GM18909 (cell line): ENCODE results near the gene HS3ST4.

Source experiments
- ATAC-seq: cut with Tn5 transposase; IDR thresholded peaks from one replicate; pipeline ENCODE4 v1.9.1; 2021; ENCODE audit warnings: mild to moderate bottlenecking; ENCODE audit not compliant: unreplicated experiment, poor library complexity

HS3ST4 gene

GRCh38 chr16:25875956-25876598 is 184.3 kb downstream of the HS3ST4 start:
- ATAC-seq = no peak

DNA sequence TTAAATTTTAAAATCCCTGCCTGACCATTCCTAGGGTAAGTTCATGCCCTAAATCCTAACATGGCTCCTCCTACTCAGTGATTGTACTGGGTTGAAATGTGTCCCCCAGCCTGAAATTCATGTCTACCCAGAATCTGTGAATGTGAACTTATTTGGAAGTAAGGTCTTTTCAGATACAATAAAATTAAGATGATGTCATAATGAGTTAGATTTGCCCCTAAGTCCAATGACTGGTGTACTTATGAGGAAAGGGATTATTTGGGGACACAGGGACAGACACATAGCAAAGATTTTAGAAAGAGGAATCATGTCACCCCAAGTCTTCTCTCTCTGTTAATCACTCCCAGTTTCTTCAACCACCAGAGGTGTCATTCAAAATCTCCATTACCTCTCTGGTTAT is 185.3 kb downstream of the HS3ST4 start:
- ATAC-seq = no peak

DNA sequence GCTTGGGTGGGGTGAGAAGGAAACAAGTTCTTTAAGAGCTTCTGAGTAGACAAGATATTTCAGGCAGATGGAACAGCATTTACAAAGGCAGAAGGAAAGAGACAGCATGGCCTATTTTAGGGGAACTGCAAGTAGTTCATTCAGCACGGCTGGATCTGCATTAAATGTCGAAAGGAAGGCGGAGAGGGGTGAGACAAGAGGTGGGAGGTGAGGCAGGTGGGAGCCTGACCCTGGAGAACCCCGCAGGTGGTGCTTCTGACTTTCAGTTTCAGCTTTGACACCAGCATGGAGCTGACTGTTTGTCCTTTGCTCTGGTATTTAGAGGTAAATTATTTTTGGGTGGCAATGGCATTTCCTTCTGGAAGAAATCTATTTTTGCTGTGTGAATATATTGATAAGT is 194.8 kb downstream of the HS3ST4 start:
- no peak for ATAC-seq

DNA sequence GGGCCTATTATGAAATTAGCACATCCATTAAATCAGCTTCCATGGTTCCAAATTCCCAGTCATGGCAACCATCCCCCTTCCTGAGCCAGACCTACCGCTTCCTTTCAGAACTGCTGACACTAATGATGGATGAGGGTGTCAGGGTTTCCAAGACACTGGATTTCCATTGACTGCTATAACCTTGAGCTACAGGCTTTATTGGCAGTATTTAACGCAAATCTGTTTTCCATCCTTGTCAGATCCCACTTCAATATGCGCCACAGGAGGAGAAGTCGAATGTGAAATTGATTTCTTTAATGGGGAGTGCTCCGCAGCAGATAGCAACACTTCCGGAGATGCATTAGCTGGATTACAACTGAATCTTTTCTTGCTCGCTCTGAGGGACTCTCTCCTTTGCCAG is 197.1 kb downstream of the HS3ST4 start:
- ATAC-seq = no peak

- ATAC-seq = no peak
Observed at GRCh38 chr16:25893332-25893731, 201.6 kb downstream of the HS3ST4 start.

GRCh38 chr16:25894093-25894492 is 202.3 kb downstream of the HS3ST4 start:
- no peak for ATAC-seq

GRCh38 chr16:25895380-25895779 is 203.6 kb downstream of the HS3ST4 start:
- no peak for ATAC-seq

GRCh38 chr16:25896411-25896810 is 204.7 kb downstream of the HS3ST4 start:
- no peak for ATAC-seq

DNA sequence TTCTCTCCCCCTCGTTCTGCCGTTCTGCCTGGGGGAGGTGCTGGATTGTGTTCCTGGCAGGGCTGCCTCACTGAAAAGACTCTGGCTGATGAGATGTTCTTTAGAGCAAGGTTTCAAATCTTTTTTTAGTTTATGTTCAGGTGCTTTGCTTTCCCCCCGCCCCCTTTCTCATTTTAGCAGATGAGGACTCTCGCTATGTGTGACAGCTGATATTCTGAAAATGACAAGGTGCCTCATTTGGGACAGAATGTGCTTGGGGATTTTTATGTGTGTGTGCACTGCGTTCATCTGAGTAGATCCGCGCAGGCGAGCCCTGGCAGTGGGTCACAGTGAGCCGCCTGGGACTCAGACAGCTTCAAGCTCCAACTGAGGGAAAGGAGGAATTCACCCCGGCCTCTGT is 205.9 kb downstream of the HS3ST4 start:
- no peak for ATAC-seq

GRCh38 chr16:25905810-25906209 is 214.1 kb downstream of the HS3ST4 start:
- ATAC-seq = no peak

DNA sequence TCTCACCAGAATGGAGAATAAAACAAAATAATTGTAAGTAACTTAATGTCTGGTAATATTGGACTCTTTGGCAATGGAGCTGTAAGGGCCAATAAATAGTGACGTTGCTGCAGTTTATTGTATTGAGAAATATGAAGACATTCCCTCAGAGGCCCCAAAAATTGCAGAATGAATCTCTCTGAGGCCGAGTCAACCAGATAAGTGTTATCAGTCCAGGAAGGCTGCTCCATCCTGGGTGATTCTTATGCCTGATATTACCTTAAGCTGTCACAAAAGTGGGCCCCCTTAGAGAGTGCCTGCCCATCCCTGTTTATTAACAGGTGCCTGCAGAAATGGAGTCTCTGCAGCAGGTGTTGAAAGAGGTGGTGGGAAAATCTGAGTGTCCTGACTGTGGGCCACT is 219.2 kb downstream of the HS3ST4 start:
- no peak for ATAC-seq

- ATAC-seq = no peak
Observed at GRCh38 chr16:25912321-25912720, 220.6 kb downstream of the HS3ST4 start.

DNA sequence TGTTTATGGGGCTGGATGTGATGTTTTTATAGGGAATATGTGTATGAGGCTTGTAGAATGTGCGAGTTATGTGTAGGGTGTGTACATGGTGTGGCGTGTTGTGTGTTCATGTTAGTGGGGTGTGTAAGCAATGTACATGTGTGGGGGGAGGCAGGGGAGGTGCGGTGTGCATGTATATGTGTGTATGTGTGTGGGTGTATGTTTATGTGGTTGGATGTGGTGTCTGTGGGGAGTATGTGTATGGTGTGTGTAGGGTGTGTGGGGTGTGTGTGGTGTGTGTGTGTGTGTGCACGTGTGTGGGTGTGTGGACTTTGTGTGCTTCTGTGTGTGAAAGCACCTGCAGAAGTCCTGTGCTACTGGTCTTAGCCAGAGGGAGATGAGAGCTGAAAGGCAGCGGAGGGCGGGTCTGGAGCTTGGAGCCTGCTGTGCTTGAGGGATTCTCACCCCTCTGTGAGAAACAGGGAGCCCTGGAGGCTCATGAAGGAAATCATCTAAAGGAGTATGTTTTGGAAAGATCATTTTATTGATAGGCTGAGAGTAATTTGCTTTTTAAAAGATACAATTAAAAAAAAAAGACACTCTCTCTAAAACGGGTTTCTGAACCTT is 222.7 kb downstream of the HS3ST4 start:
- no peak for ATAC-seq

DNA sequence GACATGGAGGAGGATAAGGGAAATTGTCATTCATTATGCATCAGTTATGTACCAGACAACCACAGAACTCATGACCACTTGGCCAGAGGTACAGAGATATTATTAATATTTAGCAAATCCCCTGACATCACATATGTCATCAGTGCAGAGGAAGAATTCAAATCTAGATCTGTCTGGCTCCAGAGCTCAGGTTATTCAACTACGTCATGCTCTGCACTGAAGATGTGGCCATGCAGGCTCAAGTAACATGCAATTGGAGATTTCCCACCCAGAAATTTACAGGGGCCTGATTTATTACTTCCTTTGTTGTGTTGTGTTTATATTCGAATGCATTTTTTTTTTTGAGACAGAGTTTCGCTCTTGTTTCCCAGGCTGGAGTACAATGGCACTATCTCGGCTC is 224.3 kb downstream of the HS3ST4 start:
- ATAC-seq = no peak

DNA sequence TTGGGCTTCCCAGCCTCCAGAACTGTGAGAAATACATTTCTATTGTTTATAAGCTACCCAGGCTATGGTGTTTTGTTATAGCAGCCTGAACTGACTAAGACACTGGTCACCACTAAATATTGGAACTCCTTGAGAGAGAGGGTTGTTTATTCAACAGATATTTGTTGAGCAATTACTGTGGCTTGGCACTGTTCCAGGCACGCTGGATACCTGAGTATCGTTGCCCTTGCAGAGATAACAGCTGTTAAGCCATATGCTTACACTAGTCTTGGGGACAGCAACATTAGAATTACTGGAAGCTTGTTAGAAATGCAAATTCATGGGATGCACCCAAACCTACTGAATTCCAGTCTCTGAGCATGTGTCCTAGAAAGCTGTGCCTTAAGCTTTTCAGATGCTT is 230.7 kb downstream of the HS3ST4 start:
- no peak for ATAC-seq

GRCh38 chr16:25925421-25925820 is 233.7 kb downstream of the HS3ST4 start:
- no peak for ATAC-seq

DNA sequence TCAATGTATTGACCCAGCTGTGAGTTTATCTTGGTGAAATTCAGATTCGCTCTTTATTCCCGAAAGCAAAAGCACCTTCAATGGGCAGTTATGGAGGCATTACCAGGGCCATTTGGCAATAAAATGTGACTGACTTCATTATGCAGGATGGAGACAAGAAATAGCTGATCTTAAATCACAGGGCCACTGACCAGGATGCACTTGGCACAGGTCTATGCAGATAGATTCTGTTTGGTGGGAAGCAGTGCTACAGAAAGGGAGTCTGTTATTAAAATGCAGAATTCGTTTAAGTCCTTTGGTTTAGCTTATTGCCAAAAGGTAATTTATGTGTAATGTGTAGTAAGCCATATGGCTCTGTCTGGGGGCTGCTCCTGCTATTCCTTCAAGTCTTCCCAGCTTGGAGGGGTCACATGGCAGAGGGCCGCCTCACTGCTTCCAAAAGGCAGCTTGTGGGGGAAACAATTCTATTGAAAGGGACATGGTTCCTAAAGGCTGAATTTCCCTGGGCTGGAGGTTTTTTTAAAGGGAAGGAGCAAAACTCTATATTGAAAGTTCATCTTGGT is 239.8 kb downstream of the HS3ST4 start:
- ATAC-seq = no peak

- ATAC-seq = no peak
Observed at GRCh38 chr16:25941800-25942499, 250.2 kb downstream of the HS3ST4 start.

DNA sequence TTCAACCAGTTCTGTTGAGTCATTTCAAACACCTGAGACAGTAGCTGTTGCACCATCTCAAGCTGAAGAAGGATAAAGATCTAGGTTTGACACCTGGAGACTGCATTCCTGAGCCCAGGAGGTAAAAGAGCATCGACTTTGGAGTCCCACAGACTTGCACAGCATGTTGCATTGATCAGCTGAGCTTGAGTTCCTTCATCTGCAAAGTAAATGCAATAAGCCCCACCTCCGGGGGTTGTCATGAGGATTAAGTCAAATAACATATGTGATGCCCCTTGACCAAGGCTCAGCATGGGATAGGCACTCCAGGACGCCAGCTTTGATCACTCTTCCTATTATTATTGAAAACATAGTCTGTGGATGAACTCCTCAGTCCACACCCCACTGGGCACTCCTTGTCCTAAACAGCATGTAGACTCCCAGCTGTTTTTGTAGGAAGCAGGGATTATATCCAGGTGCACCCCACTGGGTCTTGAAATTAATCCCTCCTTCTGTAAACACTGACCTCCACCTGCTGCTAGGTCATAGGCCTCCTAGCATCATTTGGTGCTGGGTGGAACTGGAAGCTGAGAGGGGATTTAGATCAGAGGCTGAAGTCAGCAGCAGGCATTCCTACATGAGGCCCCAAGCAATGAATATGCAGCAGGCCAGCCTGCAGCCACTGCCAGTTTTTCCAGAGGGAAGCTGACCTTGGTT is 259.0 kb downstream of the HS3ST4 start:
- ATAC-seq = no peak

- no peak for ATAC-seq
Observed at GRCh38 chr16:25951999-25952398, 260.2 kb downstream of the HS3ST4 start.

- ATAC-seq = no peak
Observed at GRCh38 chr16:25952983-25953382, 261.2 kb downstream of the HS3ST4 start.
